ENCODE results near the gene CCT6B.

- no peak for TF ChIP-seq CTCF (IDR thresholded peaks at IDR 0.05; ENCODE audit: insufficient read depth, low read depth, low read length)
- no peak for TF ChIP-seq EZH2 (IDR thresholded peaks at IDR 0.05; ENCODE audit: insufficient read depth, low read length)
These were observed 20.4 kb upstream of the CCT6B start for GRCh38 chr17:34981538-34982241.

All from astrocyte (in vitro differentiated cells and primary cell).